B cell (primary cell): ENCODE results near the gene HACD2. TPM values are rescaled to one million over a fixed set of nuclear protein-coding genes. Genes with fewer than 3 reads are reported as not detected.

ENCODE experiments used
- ATAC-seq: fragments of 200-7000 bp; cut with Tn5 transposase; one replicate; pipeline ENCODE4 v1.10.0; 2021; ENCODE audit warnings: low read depth, mild to moderate bottlenecking, moderate number of reproducible peaks, moderate library complexity
- CTCF ChIA-PET: fragments of 350-600 bp; sonication (Branson Sonifier 250); formaldehyde crosslinking; loops from one replicate; lab custom pipeline; 2021; ENCODE audit warnings: antibody characterized with exemption, inconsistent platforms; lab: Charles Lee
- POLR2A ChIA-PET: fragments of 350-600 bp; sonication (Branson Sonifier 250); formaldehyde crosslinking; loops from one replicate; lab custom pipeline; 2021; ENCODE audit warnings: antibody characterized with exemption; lab: Charles Lee
- DNase-seq: peaks from one replicate; pipeline ENCODE4 v3.0.0; 2013
- H2AFZ ChIP-seq: 2 replicates; pipeline ENCODE4 v1.6.1; 2012; ENCODE audit warnings: mild to moderate bottlenecking, low read depth, low read length; ENCODE audit not compliant: insufficient read depth, poor library complexity, severe bottlenecking
- H3K27ac ChIP-seq, 2 donors: 1 replicate in 1 of 2; 2 replicates in 1 of 2; pipeline ENCODE4 v1.5.1; 2012 to 2013; ENCODE audit warnings: low read length in 2 of 2, mild to moderate bottlenecking in 2 of 2, moderate library complexity in 1 of 2
- H3K27me3 ChIP-seq, 4 experiments: fragments of 200-600 bp in 1 of 4; sonication (generic) in 1 of 4; replicated peaks in 1 of 4; 1 replicate in 2 of 4; 2 replicates in 2 of 4; pipeline versions ENCODE4 v1.6.1 to v1.7.0; 2013 to 2016; ENCODE audit warnings: low read length in 3 of 4, mild to moderate bottlenecking in 2 of 4, mixed read lengths in 1 of 4, moderate library complexity in 1 of 4; ENCODE audit not compliant: insufficient read depth in 4 of 4, control insufficient read depth in 3 of 4; ENCODE audit errors: control extremely low read depth in 1 of 4
- H3K36me3 ChIP-seq, 2 experiments: replicated peaks in 1 of 2; 1 replicate in 1 of 2; 2 replicates in 1 of 2; pipeline versions ENCODE4 v1.6.1 to v1.7.1; 2013; ENCODE audit warnings: low read length in 1 of 2; ENCODE audit not compliant: insufficient read depth in 2 of 2, control insufficient read depth in 1 of 2; ENCODE audit errors: control extremely low read depth in 1 of 2, extremely low read depth in 1 of 2
- H3K4me1 ChIP-seq, 2 donors: fragments of 200-600 bp in 1 of 2; sonication (generic) in 1 of 2; 1 replicate in 1 of 2; 2 replicates in 1 of 2; pipeline versions ENCODE4 v1.5.1 to v1.6.1; 2013 to 2017; ENCODE audit warnings: low read length in 2 of 2; ENCODE audit not compliant: control insufficient read depth in 2 of 2, insufficient read depth in 2 of 2
- H3K4me2 ChIP-seq: replicated peaks from 2 replicates; pipeline ENCODE3; 2012; ENCODE audit warnings: mild to moderate bottlenecking, low read depth, low read length; ENCODE audit not compliant: poor library complexity, severe bottlenecking
- H3K4me3 ChIP-seq, 5 experiments: fragments of 200-600 bp in 1 of 5; sonication (generic) in 1 of 5; 1 replicate in 3 of 5; 2 replicates in 2 of 5; pipeline versions ENCODE4 v1.5.1 to v1.7.0; 2011 to 2016; ENCODE audit warnings: low read length in 4 of 5, mild to moderate bottlenecking in 4 of 5, low read depth in 2 of 5, control low read depth in 1 of 5, moderate library complexity in 1 of 5; ENCODE audit not compliant: insufficient read depth in 1 of 5; ENCODE audit errors: control extremely low read depth in 1 of 5, extremely low read depth in 1 of 5
- H3K79me2 ChIP-seq: fragments of 200-600 bp; sonication (generic); one replicate; pipeline ENCODE4 v1.6.0; 2016; ENCODE audit warnings: low read length; ENCODE audit not compliant: control insufficient read depth, insufficient read depth
- H3K9ac ChIP-seq: fragments of 200-600 bp; sonication (generic); 2 replicates; pipeline ENCODE4 v1.6.1; 2017; ENCODE audit warnings: mild to moderate bottlenecking, low read length, moderate library complexity
- H3K9me3 ChIP-seq, 3 donors: one replicate each; pipeline versions ENCODE4 v1.6.1 to v1.7.1; 2013; ENCODE audit warnings: low read length in 2 of 3; ENCODE audit not compliant: control insufficient read depth in 2 of 3, insufficient read depth in 1 of 3; ENCODE audit errors: control extremely low read depth in 1 of 3
- H4K20me1 ChIP-seq: 2 replicates; pipeline ENCODE4 v1.6.0; 2012; ENCODE audit warnings: mild to moderate bottlenecking, low read length; ENCODE audit not compliant: insufficient read depth, control insufficient read depth, poor library complexity, severe bottlenecking
- H3K27ac Mint-ChIP-seq: one replicate; pipeline ENCODE4 v1.8.0; 2021; ENCODE audit warnings: mixed read lengths
- H3K27me3 Mint-ChIP-seq: one replicate; pipeline ENCODE4 v1.8.0; 2021; ENCODE audit warnings: mixed read lengths
- H3K4me1 Mint-ChIP-seq: one replicate; pipeline ENCODE4 v1.8.0; 2021; ENCODE audit warnings: mixed read lengths
- H3K4me3 Mint-ChIP-seq: one replicate; pipeline ENCODE4 v1.8.0; 2021; ENCODE audit warnings: mixed read lengths
- H3K9me3 Mint-ChIP-seq: one replicate; pipeline ENCODE4 v1.8.0; 2022; ENCODE audit warnings: mixed read lengths; ENCODE audit not compliant: insufficient read depth
- CTCF ChIP-seq: fragments of 200-600 bp; IDR thresholded peaks from one replicate; pipeline ENCODE4 v1.8.0; 2022; ENCODE audit warnings: antibody characterized with exemption, mild to moderate bottlenecking
- EZH2 ChIP-seq: IDR thresholded peaks from 2 replicates; pipeline ENCODE4 v1.6.1; 2012; ENCODE audit warnings: borderline replicate concordance, low read depth, mild to moderate bottlenecking, moderate library complexity, low read length; ENCODE audit not compliant: insufficient read depth, poor library complexity, severe bottlenecking
- WGBS: methylation state at CpG from one replicate; pipeline ENCODE4 v1.1.5; 2013; ENCODE audit warnings: missing lambda C conversion rate; ENCODE audit not compliant: insufficient coverage; 5-methylcytosine and 5-hydroxymethylcytosine counted together
- intact Hi-C: fragments of 100-400 bp; cut with micrococcal nuclease; formaldehyde crosslinking; loops from one replicate; pipeline ENCODE4 v1.10.0; 2022
- polyA plus RNA-seq: library from polyadenylated mRNA; depleted of rRNA; stranded (reverse); fragments of >200 nt; gene quantifications from 2 replicates; pipeline ENCODE4 v1.2.3, GENCODE V29; 2012
- total RNA-seq, 2 donors: library from RNA; stranded (reverse); fragments of 120-200 nt in 1 of 2; gene quantifications; 1 replicate in 1 of 2; 2 replicates in 1 of 2; pipeline versions ENCODE4 v1.2.3 to v1.2.4, GENCODE V29; 2013 to 2022

HACD2 gene
- total and polyA plus RNA-seq, 2 donors (not counting 1 experiment from before 2014, with no cell fraction given) = 14.5 to 30.7 TPM

- H3K4me1 Mint-ChIP-seq = peaks cover 3% of the 10 kb centered on the region
- 93% methylated on average over 9 of the region's 9 CpGs for WGBS
- Histone ChIP-seq H4K20me1 (no peaks in the 10 kb centered on the region), H3K4me3 (no peak overlapping the region), H3K27me3 (peaks cover 0 to 24% (median 12%) of the 10 kb centered on the region in 4 experiments), H3K9ac (no peak overlapping the region), H3K4me1 (no peaks in the 10 kb centered on the region), H3K9me3 (peaks cover 0 to under 1% (median 0%) of the 10 kb centered on the region in 3 donors), H2AFZ (no peak overlapping the region), H3K27ac (no peak overlapping the region), H3K4me2 (no peak overlapping the region), H3K79me2 (no peaks in the 10 kb centered on the region), H3K36me3 (no peaks in the 10 kb centered on the region)
- ChIA-PET POLR2A (no interaction called here), CTCF (no interaction called here)
- intact Hi-C loops = no loop called here
- peaks cover 63% of the 10 kb centered on the region for H3K27me3 Mint-ChIP-seq
- no peaks in the 10 kb centered on the region for H3K9me3 Mint-ChIP-seq
- no peak overlapping the region for H3K4me3 Mint-ChIP-seq
- ATAC-seq = no peak
- no peak for DNase-seq
- H3K27ac Mint-ChIP-seq = no peak overlapping the region
- TF ChIP-seq EZH2 = no peak
- no peak for TF ChIP-seq CTCF
These were observed 142.7 kb downstream of the HACD2 start for GRCh38 chr3:123442125-123442524.

Other genes with a start within 250 kb of the HACD2 start
- gene ADCY5, start 136.0 kb downstream of the HACD2 start, total RNA-seq = not detected in 2 replicates
- gene ADCY5, start 136.0 kb downstream of the HACD2 start, polyA plus RNA-seq = not detected in 2 replicates